PC-3 (cell line): Measurements from ENCODE around the gene FTO.

ENCODE experiments used
- EZH2 ChIP-seq: fragments of 300-600 bp; sonication (generic); IDR thresholded peaks from one replicate; pipeline ENCODE4 v1.6.1; 2017; ENCODE audit warnings: antibody characterized with exemption, mild to moderate bottlenecking, low read length; ENCODE audit not compliant: unreplicated experiment
- TF ChIP-seq, protein P1 (sequence below): fragments of 300-600 bp; sonication (generic); conservative IDR thresholded peaks from 2 replicates; pipeline ENCODE4 v1.5.1; 2017; ENCODE audit warnings: antibody characterized with exemption, low read depth, mild to moderate bottlenecking, low read length

DNA sequence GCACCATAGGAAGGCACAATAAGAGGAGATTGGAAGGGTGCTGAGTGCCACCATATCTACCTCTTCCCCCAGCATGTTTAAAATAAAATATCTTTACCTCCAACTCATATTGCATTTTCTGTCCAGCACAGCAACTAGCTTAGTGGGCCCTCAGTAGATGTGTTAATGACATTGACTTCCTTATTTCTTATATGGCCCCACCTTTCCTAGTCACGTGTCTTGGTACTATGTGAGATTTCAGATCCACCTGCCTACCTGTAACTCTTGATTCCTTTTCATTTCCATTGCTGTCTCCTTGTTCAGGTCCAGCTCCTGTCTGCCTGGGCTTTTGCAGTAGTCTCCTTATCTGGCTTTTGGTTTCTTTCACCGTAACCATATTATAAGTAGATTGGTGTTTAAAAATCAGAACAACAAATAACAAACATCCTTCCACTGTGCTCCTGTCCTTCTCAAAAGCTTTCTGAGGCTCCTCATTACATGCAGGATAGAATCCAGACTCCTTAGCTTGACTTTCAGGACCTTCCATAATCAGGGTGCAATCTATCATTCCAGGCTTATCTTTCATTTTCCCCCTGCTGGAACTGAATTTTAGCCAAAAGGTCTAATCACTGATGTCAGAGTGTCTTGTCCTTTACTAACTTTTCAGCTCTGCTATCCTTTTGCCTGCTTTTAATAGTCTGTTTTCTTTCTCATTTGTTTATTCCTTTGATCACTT is 71.3 kb downstream of the FTO start:
- TF ChIP-seq, protein P1, sequence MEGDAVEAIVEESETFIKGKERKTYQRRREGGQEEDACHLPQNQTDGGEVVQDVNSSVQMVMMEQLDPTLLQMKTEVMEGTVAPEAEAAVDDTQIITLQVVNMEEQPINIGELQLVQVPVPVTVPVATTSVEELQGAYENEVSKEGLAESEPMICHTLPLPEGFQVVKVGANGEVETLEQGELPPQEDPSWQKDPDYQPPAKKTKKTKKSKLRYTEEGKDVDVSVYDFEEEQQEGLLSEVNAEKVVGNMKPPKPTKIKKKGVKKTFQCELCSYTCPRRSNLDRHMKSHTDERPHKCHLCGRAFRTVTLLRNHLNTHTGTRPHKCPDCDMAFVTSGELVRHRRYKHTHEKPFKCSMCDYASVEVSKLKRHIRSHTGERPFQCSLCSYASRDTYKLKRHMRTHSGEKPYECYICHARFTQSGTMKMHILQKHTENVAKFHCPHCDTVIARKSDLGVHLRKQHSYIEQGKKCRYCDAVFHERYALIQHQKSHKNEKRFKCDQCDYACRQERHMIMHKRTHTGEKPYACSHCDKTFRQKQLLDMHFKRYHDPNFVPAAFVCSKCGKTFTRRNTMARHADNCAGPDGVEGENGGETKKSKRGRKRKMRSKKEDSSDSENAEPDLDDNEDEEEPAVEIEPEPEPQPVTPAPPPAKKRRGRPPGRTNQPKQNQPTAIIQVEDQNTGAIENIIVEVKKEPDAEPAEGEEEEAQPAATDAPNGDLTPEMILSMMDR: no peak
- TF ChIP-seq EZH2: no peak
